ENCODE results near the gene VAPA. TPM values are rescaled to one million over a fixed set of nuclear protein-coding genes. Genes with fewer than 3 reads are reported as not detected.

Gene VAPA
- polyA plus RNA-seq, 1 donor (not counting 4 experiments of a cell fraction or from before 2014, with no cell fraction given): 350 TPM

DNA sequence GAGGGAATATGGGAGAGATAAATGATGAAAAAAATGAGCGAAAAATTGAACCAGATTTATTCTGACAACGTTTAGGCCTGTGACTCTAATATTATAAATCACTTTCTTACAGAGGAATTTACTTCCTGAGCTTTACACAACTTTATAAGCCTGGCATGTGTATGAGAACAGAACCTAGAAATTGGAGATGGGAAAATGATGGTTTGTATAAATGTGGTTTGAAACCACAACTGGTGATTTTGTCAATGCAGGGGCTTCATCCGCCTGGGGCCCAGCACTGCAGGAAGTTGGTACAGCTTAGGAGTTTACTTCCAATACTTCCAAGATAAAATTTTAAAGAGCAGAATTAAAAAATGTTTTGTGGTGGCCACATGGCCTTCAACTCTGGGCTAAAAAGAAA is 82.3 kb downstream of the VAPA start:
- no peak overlapping the region for H2AFZ ChIP-seq (ENCODE audit: control insufficient read depth, low read length)
- TF ChIP-seq, protein P1, sequence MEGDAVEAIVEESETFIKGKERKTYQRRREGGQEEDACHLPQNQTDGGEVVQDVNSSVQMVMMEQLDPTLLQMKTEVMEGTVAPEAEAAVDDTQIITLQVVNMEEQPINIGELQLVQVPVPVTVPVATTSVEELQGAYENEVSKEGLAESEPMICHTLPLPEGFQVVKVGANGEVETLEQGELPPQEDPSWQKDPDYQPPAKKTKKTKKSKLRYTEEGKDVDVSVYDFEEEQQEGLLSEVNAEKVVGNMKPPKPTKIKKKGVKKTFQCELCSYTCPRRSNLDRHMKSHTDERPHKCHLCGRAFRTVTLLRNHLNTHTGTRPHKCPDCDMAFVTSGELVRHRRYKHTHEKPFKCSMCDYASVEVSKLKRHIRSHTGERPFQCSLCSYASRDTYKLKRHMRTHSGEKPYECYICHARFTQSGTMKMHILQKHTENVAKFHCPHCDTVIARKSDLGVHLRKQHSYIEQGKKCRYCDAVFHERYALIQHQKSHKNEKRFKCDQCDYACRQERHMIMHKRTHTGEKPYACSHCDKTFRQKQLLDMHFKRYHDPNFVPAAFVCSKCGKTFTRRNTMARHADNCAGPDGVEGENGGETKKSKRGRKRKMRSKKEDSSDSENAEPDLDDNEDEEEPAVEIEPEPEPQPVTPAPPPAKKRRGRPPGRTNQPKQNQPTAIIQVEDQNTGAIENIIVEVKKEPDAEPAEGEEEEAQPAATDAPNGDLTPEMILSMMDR (optimal IDR thresholded peaks at IDR 0.05 in 1 of 3, IDR thresholded peaks at IDR 0.05 in 1 of 3, conservative IDR thresholded peaks at IDR 0.05 in 1 of 3; ENCODE audit: extremely low read depth in 1 of 3, insufficient read depth in 2 of 3, low read length in 3 of 3): no peak
- TF ChIP-seq EZH2 (IDR thresholded peaks at IDR 0.05; ENCODE audit: low read length): no peak
- peaks cover 3% of the 10 kb centered on the region for H3K27me3 ChIP-seq (ENCODE audit: control insufficient read depth, extremely low read depth, insufficient read depth, low read length)
- no peak overlapping the region for H3K4me3 ChIP-seq (ENCODE audit: control insufficient read depth in 2 of 3, extremely low read depth in 1 of 3, insufficient read depth in 2 of 3, low read depth in 1 of 3, low read length in 3 of 3)
- dilution Hi-C loops (cut with MboI; ENCODE audit: extremely low pct_ligation_motif_present, low sequenced_read_pairs): loop anchor here (10.0 kb wide), 1 partner anchor 519 kb away; no protein-coding TSS in a partner anchor
- no peak overlapping the region for H3K4me2 ChIP-seq (ENCODE audit: control insufficient read depth, extremely low read depth, insufficient read depth, low read depth, low read length)
- no peaks in the 10 kb centered on the region for H4K20me1 ChIP-seq (ENCODE audit: control insufficient read depth, extremely low read depth, insufficient read depth, low read length)
- H3K27ac ChIP-seq (ENCODE audit: control insufficient read depth, insufficient read depth, low read length): no peak overlapping the region
- no peaks in the 10 kb centered on the region for H3K36me3 ChIP-seq (ENCODE audit: control insufficient read depth in 2 of 2, extremely low read depth in 1 of 2, insufficient read depth in 2 of 2, low read length in 2 of 2)
- no peak for DNase-seq (ENCODE audit: low read depth, low spot score)
- no peaks in the 10 kb centered on the region for H3K9me1 ChIP-seq (ENCODE audit: control insufficient read depth, extremely low read depth, insufficient read depth, low read length)
- no peaks in the 10 kb centered on the region for H3K4me1 ChIP-seq (ENCODE audit: control insufficient read depth, extremely low read depth, insufficient read depth, low read length)
- FAIRE-seq: no peak
- H3K9me3 ChIP-seq (ENCODE audit: control insufficient read depth, low read depth, low read length): no peaks in the 10 kb centered on the region
- no peak overlapping the region for H3K9ac ChIP-seq (ENCODE audit: control insufficient read depth, extremely low read depth, insufficient read depth, low read length)
- H3K79me2 ChIP-seq (ENCODE audit: control insufficient read depth, insufficient read depth, low read length): no peaks in the 10 kb centered on the region

DNA sequence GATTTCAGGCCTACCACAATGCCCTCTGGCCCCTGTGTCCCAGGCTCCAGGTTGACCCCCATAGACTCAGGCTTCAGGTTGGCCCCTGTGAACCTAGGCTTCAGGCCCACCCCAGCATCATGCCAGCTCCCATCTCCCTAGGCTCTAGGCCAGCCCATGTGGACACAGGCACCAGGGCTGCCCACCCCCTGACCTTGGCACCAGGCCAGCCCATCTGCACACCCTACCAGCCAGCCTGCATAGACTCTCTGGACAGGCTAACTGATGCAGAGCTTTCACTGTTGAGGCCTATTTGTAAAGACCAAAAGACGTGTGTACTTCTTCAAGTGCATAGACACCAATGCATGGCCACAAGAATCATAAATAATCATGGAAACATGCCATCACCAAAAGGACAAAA is 83.9 kb downstream of the VAPA start:
- H3K9me3 ChIP-seq (ENCODE audit: control insufficient read depth, low read depth, low read length): no peaks in the 10 kb centered on the region
- no peaks in the 10 kb centered on the region for H3K9me1 ChIP-seq (ENCODE audit: control insufficient read depth, extremely low read depth, insufficient read depth, low read length)
- H3K4me1 ChIP-seq (ENCODE audit: control insufficient read depth, extremely low read depth, insufficient read depth, low read length): no peaks in the 10 kb centered on the region
- FAIRE-seq: no peak
- no peak overlapping the region for H3K4me3 ChIP-seq (ENCODE audit: control insufficient read depth in 2 of 3, extremely low read depth in 1 of 3, insufficient read depth in 2 of 3, low read depth in 1 of 3, low read length in 3 of 3)
- dilution Hi-C loops (cut with MboI; ENCODE audit: extremely low pct_ligation_motif_present, low sequenced_read_pairs): loop anchor here (10.0 kb wide), 1 partner anchor 517 kb away; no protein-coding TSS in a partner anchor
- H3K79me2 ChIP-seq (ENCODE audit: control insufficient read depth, insufficient read depth, low read length): no peaks in the 10 kb centered on the region
- TF ChIP-seq, protein P1 (optimal IDR thresholded peaks at IDR 0.05 in 1 of 3, IDR thresholded peaks at IDR 0.05 in 1 of 3, conservative IDR thresholded peaks at IDR 0.05 in 1 of 3; ENCODE audit: extremely low read depth in 1 of 3, insufficient read depth in 2 of 3, low read length in 3 of 3): no peak
- no peak overlapping the region for H3K27ac ChIP-seq (ENCODE audit: control insufficient read depth, insufficient read depth, low read length)
- no peaks in the 10 kb centered on the region for H3K36me3 ChIP-seq (ENCODE audit: control insufficient read depth in 2 of 2, extremely low read depth in 1 of 2, insufficient read depth in 2 of 2, low read length in 2 of 2)
- H2AFZ ChIP-seq (ENCODE audit: control insufficient read depth, low read length): no peak overlapping the region
- H3K9ac ChIP-seq (ENCODE audit: control insufficient read depth, extremely low read depth, insufficient read depth, low read length): no peak overlapping the region
- peaks cover 3% of the 10 kb centered on the region for H3K27me3 ChIP-seq (ENCODE audit: control insufficient read depth, extremely low read depth, insufficient read depth, low read length)
- H3K4me2 ChIP-seq (ENCODE audit: control insufficient read depth, extremely low read depth, insufficient read depth, low read depth, low read length): no peak overlapping the region
- no peaks in the 10 kb centered on the region for H4K20me1 ChIP-seq (ENCODE audit: control insufficient read depth, extremely low read depth, insufficient read depth, low read length)
- DNase-seq (ENCODE audit: low read depth, low spot score): no peak
